ENCODE results near the gene PDX1.

The PDX1 gene

GRCh38 chr13:27970382-27971235 is 50.8 kb downstream of the PDX1 start:
- DNase-seq (ENCODE audit: low read depth), result no peak

DNA sequence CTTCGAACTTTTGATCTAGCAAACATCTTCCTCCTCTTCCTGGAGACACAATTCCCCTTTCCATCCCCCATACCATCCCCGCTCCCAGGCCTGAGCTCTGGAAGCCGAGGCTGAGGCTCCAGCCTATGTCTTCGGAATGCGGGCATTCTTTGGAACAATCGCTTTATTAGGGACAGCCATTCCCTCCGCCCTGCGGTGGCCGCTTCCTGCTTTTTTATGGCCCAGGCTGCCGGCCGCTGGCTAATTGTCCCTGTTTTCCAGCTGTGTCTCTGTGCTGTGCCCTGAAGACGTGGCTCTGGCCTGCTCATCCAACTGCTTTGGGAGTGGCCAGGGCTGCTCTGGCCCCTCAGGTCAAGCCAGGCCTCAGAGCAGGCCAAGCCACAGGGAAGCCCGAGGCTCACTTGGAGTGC is 51.4 kb downstream of the PDX1 start:
- DNase-seq (ENCODE audit: low read depth), result no peak

DNA sequence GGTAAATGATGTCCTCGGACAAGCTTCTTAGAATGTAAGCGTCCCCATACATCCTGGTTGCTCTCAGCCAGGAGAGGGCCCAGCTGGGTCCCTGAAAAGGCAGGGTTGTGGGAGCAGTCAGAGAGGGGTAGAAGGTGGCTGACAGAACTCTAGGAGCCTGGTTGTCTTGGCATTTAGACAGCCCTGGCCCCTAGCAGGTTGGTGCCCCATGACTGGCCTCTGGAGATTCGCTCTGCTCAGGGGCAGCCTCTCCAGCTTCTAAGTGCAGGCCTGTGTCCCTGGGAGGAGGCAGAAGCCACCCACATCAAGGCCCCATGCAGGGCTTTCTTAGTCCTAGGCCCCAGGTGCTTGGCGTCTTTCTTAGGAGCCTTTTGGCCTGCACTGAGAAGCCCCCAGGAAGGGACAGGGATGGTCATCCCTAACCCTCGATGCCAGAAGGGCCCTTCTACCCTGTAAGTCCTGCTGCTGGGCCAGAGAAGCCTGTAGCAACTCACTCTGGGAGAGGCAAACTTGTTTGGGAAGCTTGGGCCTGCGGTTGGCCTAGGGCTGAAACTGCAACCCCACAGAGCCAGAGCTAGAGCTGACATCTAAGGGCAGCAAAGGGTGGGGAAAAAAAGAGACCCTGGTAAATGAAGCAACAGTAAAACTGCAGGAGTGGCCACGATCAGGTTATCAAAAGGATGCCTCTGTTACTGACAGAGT is 52.1 kb downstream of the PDX1 start:
- DNase-seq (ENCODE audit: low read depth), result no peak

- no peak for DNase-seq (ENCODE audit: low read depth)
Observed at GRCh38 chr13:27972478-27972820, 52.6 kb downstream of the PDX1 start.

DNA sequence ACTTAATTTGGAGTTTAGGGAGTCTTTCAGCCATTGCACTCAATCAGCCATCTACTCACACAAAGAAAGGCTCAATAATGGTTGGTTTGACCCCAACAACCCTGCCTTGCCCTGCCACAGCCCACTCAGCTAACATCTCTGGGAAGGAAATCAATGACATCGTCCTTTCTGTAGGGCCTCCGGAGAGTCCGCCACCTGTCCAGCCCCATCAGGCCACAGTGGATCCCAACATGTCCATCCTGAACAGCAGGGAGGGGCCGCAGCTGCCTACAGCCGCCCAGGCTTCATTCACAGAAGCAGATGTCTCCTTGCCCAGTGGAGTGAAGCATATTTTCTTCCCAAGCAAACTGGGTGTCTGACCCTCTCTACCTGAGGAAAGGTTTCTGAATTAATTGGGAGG is 53.5 kb downstream of the PDX1 start:
- DNase-seq (ENCODE audit: low read depth), result no peak

DNA sequence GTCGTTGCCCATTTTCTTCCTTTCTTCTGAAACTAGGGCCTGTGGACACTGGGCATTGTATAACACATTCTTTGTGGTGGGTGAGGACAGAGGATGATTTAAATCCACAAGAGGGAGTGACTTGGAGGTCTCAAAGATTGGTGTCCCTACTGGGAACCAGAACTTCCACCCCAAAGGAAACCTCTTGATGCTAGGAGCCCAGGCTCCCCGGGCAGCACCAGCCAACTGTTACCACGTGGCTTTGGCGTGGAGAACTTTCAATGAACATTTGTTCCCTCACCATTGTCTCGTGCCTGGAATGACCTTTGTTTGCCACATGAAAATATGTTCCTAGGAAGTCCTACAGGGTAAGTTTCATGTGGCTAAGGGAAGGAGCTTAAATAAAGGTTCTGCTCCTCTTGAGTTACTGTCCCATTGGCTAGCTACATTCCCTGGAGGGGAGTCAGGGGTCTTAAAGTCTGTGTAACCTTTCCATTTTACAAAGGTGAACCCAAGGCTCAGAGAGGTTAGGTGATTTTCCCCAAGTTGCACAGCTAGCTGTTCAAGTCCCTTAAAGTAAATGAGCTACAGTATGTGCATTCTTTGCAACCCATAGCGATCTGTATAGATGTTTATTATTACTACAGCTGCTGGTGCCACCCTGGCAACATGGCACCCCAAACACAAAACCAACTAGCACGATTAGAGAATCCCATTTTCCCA is 54.3 kb downstream of the PDX1 start:
- no peak for DNase-seq (ENCODE audit: low read depth)
